GM12891 (cell line): Measurements from ENCODE around the gene ITSN1.
"Not testable (repeated sequence)": the region's sequence is repeated elsewhere in the genome, so short reads cannot be mapped to it uniquely, and the experiment has no call there.

Source experiments
- DNase-seq: peaks from one replicate; pipeline ENCODE4 v3.0.0; 2011; ENCODE audit warnings: low spot score; ENCODE audit not compliant: insufficient read length
- FAIRE-seq: peaks from 2 replicates; lab custom pipeline; 2011; peaks lifted over from hg19 to GRCh38; lab: Jason Lieb, UNC
- PAX5 ChIP-seq: IDR thresholded peaks from 2 replicates; pipeline ENCODE4 v1.6.1; 2011; ENCODE audit warnings: low read length, moderate library complexity, mild to moderate bottlenecking; ENCODE audit not compliant: insufficient read depth, severe bottlenecking
- POLR2A ChIP-seq: IDR thresholded peaks from 2 replicates; pipeline ENCODE4 v1.6.1; 2011; ENCODE audit warnings: low read depth, low read length, control low read depth
- POLR2AphosphoS5 ChIP-seq: IDR thresholded peaks from 2 replicates; pipeline ENCODE4 v1.6.1; 2011; ENCODE audit warnings: low read depth, low read length, control low read depth
- POU2F2 ChIP-seq: IDR thresholded peaks from 2 replicates; pipeline ENCODE4 v1.6.1; 2011; ENCODE audit warnings: low read depth, mild to moderate bottlenecking, control low read depth, low read length, moderate library complexity
- SPI1 ChIP-seq: IDR thresholded peaks from 2 replicates; pipeline ENCODE4 v1.6.1; 2011; ENCODE audit warnings: low read depth, low read length, control low read depth
- TAF1 ChIP-seq: IDR thresholded peaks from 2 replicates; pipeline ENCODE4 v1.6.1; 2011; ENCODE audit warnings: low read depth, low read length, control low read depth

ITSN1 gene

GRCh38 chr21:33775100-33775828 lies 133.0 kb downstream of the ITSN1 start:
- no peak for DNase-seq

GRCh38 chr21:33780631-33781030 lies 138.3 kb downstream of the ITSN1 start:
- TF ChIP-seq TAF1 (no peak), PAX5 (no peak), POLR2A (no peak), POU2F2 (no peak), SPI1 (no peak), POLR2AphosphoS5 (no peak)
- FAIRE-seq (no peak), DNase-seq (no peak)

More at GRCh38 chr21:33775100-33775828, 133.0 kb downstream of the ITSN1 start:
- FAIRE-seq = no peak
- TF ChIP-seq TAF1 = no peak
- TF ChIP-seq POLR2AphosphoS5 = no peak
- no peak for TF ChIP-seq POU2F2
- no peak for TF ChIP-seq SPI1
- no peak for TF ChIP-seq PAX5
- TF ChIP-seq POLR2A = no peak

GRCh38 chr21:33781121-33781520 lies 138.8 kb downstream of the ITSN1 start:
- FAIRE-seq = no peak
- no peak for DNase-seq
- TF ChIP-seq PAX5 (no peak), POLR2A (no peak), TAF1 (no peak), POU2F2 (no peak), SPI1 (no peak), POLR2AphosphoS5 (no peak)

- TF ChIP-seq POU2F2 (no peak), TAF1 (no peak), POLR2AphosphoS5 (no peak), POLR2A (no peak), SPI1 (no peak), PAX5 (no peak)
- FAIRE-seq (no peak), DNase-seq (no peak)
Observed at GRCh38 chr21:33783187-33783979, 141.1 kb downstream of the ITSN1 start.

GRCh38 chr21:33787431-33787830 lies 145.1 kb downstream of the ITSN1 start:
- FAIRE-seq (no peak), DNase-seq (no peak)
- TF ChIP-seq SPI1 (no peak), TAF1 (no peak), POLR2AphosphoS5 (no peak)

- DNase-seq, FAIRE-seq: not testable (repeated sequence)
Observed at GRCh38 chr21:33788438-33788837, 146.1 kb downstream of the ITSN1 start.

GRCh38 chr21:33789697-33790096 lies 147.4 kb downstream of the ITSN1 start:
- no peak for TF ChIP-seq SPI1
- TF ChIP-seq POLR2AphosphoS5 = no peak
- TF ChIP-seq POU2F2 = no peak
- no peak for TF ChIP-seq TAF1
- TF ChIP-seq PAX5 = no peak
- no peak for TF ChIP-seq POLR2A
- DNase-seq (no peak), FAIRE-seq (no peak)

GRCh38 chr21:33791073-33791472 lies 148.8 kb downstream of the ITSN1 start:
- DNase-seq (no peak), FAIRE-seq (no peak)
- TF ChIP-seq PAX5 (no peak), POU2F2 (no peak), POLR2AphosphoS5 (no peak), POLR2A (no peak), TAF1 (no peak), SPI1 (no peak)

GRCh38 chr21:33794596-33794995 lies 152.3 kb downstream of the ITSN1 start:
- DNase-seq (no peak), FAIRE-seq (no peak)
- TF ChIP-seq POU2F2 (no peak), SPI1 (no peak), POLR2AphosphoS5 (no peak), PAX5 (no peak), POLR2A (no peak), TAF1 (no peak)

- DNase-seq (no peak), FAIRE-seq (no peak)
- no peak for TF ChIP-seq POLR2A
- no peak for TF ChIP-seq TAF1
- no peak for TF ChIP-seq POU2F2
Observed at GRCh38 chr21:33797565-33797964, 155.3 kb downstream of the ITSN1 start.
